GM10248 (cell line): ENCODE measurements around the gene CADM1.

Experiments
- CTCF ChIA-PET: fragments of 300-600 bp; sonication (Branson Sonifier 250); formaldehyde crosslinking; extraction: SDS; loops from one replicate; lab custom pipeline; 2021; ENCODE audit warnings: antibody characterized with exemption; lab: Yijun Ruan, JAX
- POLR2A ChIA-PET: fragments of 350-650 bp; sonication (Branson Sonifier 250); formaldehyde crosslinking; extraction: SDS; loops from one replicate; lab custom pipeline; 2020; ENCODE audit warnings: antibody characterized with exemption; lab: Yijun Ruan, JAX
- DNase-seq: peaks from one replicate; pipeline ENCODE4 v3.0.0; 2012; ENCODE audit errors: extremely low spot score
- TF ChIP-seq, protein P1 (sequence below): IDR thresholded peaks from 2 replicates; pipeline ENCODE4 v1.5.1; 2012; ENCODE audit warnings: mild to moderate bottlenecking, low read depth; ENCODE audit errors: extremely low read depth, missing control alignments, control extremely low read depth

The CADM1 gene

DNA sequence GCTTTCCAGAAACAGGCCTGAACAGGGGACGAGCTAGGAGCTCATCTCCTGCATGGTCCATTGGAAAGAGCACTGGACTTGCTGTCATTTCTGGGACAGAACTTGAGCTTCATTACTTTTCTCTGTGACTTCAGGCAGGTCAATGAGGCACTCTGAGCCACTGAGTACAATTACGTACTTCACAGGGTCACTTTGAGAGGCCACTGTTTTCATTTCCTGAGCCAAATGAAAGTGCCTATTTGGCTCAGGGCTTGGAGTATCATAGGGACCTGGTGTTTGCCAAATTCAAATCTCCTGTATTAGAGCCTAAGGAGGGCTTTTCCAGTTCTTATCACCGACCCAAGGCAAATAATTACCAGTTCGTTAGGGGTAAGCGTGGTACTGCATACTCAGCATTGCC lies 319.3 kb downstream of the CADM1 start:
- TF ChIP-seq, protein P1, sequence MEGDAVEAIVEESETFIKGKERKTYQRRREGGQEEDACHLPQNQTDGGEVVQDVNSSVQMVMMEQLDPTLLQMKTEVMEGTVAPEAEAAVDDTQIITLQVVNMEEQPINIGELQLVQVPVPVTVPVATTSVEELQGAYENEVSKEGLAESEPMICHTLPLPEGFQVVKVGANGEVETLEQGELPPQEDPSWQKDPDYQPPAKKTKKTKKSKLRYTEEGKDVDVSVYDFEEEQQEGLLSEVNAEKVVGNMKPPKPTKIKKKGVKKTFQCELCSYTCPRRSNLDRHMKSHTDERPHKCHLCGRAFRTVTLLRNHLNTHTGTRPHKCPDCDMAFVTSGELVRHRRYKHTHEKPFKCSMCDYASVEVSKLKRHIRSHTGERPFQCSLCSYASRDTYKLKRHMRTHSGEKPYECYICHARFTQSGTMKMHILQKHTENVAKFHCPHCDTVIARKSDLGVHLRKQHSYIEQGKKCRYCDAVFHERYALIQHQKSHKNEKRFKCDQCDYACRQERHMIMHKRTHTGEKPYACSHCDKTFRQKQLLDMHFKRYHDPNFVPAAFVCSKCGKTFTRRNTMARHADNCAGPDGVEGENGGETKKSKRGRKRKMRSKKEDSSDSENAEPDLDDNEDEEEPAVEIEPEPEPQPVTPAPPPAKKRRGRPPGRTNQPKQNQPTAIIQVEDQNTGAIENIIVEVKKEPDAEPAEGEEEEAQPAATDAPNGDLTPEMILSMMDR, result no peak
- no peak for DNase-seq
- POLR2A ChIA-PET, result no interaction called here
- CTCF ChIA-PET, result interaction anchor here (1.0 to 7.1 kb wide), 6 partner anchors 10 to 22 kb away, joined by 3 to 38 read pairs (median 4); no protein-coding TSS in a partner anchor

DNA sequence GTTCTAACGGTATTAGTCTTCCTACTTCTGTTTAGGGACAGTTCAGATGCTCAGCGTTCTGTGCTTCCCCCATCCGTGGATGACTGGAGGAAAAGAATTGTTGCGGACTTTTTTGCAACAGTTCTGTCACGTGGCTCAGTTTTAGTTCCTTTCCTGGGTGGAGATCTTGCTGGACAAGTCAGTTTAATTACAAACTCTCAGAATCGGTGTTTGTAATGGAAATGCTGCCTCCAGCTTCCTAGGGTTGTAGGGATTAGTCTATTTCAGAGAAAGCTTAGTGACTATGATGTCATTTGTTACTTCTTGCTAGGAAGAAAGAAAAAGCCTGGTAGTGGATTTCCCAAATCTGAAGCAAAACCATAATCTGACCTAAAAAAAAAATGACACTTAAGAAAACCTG lies 320.4 kb downstream of the CADM1 start:
- TF ChIP-seq, protein P1, result no peak
- ChIA-PET CTCF (interaction anchor here (1.1 to 7.1 kb wide), 6 partner anchors 11 to 21 kb away, joined by 3 to 38 read pairs (median 4); no protein-coding TSS in a partner anchor), POLR2A (no interaction called here)
- no peak for DNase-seq

DNA sequence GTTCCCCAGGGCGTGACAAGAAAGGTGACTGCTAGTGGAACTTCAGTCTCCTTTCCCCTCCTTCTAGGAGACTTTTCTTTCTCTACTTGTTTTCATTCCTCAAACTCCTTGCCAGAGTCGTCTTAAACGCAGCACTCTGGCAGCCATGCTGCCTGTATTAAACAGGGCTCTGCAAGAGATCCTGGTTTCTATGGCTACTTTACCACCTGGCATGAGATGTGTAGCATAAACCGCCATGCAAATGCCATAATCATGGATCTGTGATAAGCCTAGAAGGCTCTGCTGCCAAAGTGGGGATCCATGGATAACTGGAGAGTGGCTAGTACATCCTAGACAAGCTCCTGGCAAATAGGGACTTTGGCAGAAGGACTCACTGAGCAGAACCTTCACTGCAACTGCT lies 321.1 kb downstream of the CADM1 start:
- DNase-seq, result no peak
- POLR2A ChIA-PET, result no interaction called here
- CTCF ChIA-PET, result interaction anchor here (1.1 to 7.1 kb wide), 2 partner anchors 13 to 18 kb away, joined by 3 to 38 read pairs; no protein-coding TSS in a partner anchor
- TF ChIP-seq, protein P1, result no peak

DNA sequence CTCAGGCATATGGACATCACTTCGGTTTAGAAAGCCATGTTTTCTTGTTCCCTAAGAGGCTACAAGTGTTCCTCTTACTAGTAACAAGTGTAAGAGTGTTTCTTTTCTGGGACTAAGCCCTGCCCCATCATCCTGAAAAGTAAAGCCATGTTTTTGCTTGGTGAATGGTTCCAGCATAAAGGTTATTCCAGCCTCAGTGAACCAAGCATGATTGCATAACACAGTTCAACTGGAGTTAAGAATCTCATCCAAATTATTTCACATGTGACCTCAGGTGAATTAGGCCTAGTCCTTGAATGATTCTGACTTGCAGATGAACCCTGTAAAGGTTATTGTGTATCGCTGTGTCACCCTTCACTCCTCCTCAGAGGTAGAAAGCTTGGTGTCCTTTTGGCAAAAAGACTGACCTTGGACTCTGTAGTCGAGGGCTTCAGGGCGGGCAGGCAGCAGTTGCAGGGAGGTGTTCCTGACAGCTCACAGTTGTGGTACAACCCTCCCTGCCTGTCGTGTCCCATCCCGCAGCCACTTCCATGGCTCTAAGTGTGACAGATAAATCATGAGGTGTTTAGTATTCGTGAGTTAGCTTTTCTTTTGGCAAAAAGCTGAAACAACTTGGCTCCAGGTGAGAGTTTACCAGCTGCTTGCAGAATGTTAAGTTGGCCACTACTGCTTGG lies 321.8 kb downstream of the CADM1 start:
- ChIA-PET CTCF (interaction anchor here (1.2 to 7.1 kb wide), 2 partner anchors 12 to 16 kb away, joined by 3 to 38 read pairs; no protein-coding TSS in a partner anchor), POLR2A (no interaction called here)
- no peak for DNase-seq
- TF ChIP-seq, protein P1, result no peak

DNA sequence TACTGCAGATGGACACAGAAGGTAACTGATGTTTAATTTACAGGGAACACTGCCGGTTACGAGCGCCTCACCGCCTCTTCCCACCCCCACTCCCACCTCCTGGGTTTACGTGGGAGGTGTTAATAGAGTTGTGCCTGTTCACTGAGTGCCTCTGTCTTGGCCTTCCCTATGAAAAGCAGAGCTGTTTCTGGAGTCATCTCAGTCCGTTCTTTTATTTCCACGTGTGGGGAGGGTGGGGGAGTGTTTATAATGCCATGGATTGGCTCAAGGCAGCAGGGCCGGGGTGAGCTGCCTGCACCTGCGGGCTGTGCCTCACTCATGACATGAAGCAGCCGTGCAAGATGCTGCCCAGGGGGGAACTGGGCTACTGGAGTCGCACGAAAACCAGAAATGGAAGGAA lies 322.7 kb downstream of the CADM1 start:
- TF ChIP-seq, protein P1, result no peak
- CTCF ChIA-PET, result interaction anchor here (1.2 to 7.1 kb wide), 3 partner anchors 9 to 15 kb away, joined by 3 to 38 read pairs (median 4); no protein-coding TSS in a partner anchor
- POLR2A ChIA-PET, result no interaction called here
- no peak for DNase-seq

DNA sequence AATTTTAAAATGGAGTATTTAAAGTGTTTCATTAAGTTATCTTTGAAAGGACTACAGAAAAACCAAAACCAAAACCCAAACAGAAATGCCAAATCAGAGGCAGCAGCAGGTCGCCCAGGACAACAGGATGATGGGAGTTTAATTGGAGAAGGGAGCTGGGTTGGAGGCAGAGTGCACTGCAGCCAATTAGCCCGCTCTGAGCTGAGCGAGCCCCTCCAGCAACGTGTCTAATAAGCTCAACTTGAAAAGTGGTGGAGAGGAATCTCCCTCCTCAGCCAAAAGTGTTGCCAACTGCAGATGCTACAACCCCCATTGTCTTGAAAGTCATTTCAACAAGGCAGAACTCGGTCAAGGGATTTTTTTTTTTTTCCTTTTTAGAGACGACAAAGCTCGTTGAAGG lies 323.9 kb downstream of the CADM1 start:
- ChIA-PET CTCF (interaction anchor here (1.3 to 7.1 kb wide), 2 partner anchors 10 to 15 kb away, joined by 5 to 38 read pairs; no protein-coding TSS in a partner anchor), POLR2A (no interaction called here)
- no peak for DNase-seq
- TF ChIP-seq, protein P1, result no peak
